BJ (cell line): ENCODE measurements around the gene AGA. TPM values are rescaled to one million over a fixed set of nuclear protein-coding genes. Genes with fewer than 3 reads are reported as not detected.
A peak's percentile ranks its signal among the peaks of the same experiment; 100 is the strongest.

Experiments used
- CTCF ChIA-PET: fragments of 350-600 bp; formaldehyde crosslinking; extraction: SDS; loops from one replicate; lab custom pipeline; 2021; ENCODE audit warnings: antibody characterized with exemption, inconsistent platforms; lab: Yijun Ruan, JAX
- POLR2A ChIA-PET: fragments of 300-600 bp; sonication (Branson Sonifier 250); formaldehyde crosslinking; extraction: SDS; loops from one replicate; lab custom pipeline; 2021; ENCODE audit warnings: antibody characterized with exemption; lab: Charles Lee
- DNase-seq: peaks from one replicate; pipeline ENCODE4 v3.0.0-alpha.2; 2011; ENCODE audit warnings: low read depth
- H3K27me3 ChIP-seq: 2 replicates; pipeline ENCODE4 v1.6.0; 2011; ENCODE audit warnings: low read length; ENCODE audit not compliant: control insufficient read depth, insufficient read depth
- H3K36me3 ChIP-seq: 2 replicates; pipeline ENCODE4 v1.5.1; 2011; ENCODE audit warnings: low read length; ENCODE audit not compliant: control insufficient read depth, insufficient read depth
- H3K4me3 ChIP-seq: 2 replicates; pipeline ENCODE4 v1.5.1; 2011; ENCODE audit warnings: low read depth, mild to moderate bottlenecking, control low read depth, low read length
- CTCF ChIP-seq: IDR thresholded peaks from 2 replicates; pipeline ENCODE4 v1.5.1; 2011; ENCODE audit warnings: low read depth, mild to moderate bottlenecking, control low read depth, inconsistent platforms, low read length, moderate library complexity; ENCODE audit not compliant: insufficient read depth
- polyA plus RNA-seq: library from polyadenylated mRNA; depleted of rRNA; stranded (reverse); fragments of >200 nt; gene quantifications from 2 replicates; pipeline ENCODE4 v1.2.3, GENCODE V29; 2011

Gene AGA
- polyA plus RNA-seq, 1 experiment: 102 TPM

GRCh38 chr4:177485528-177485927 is 43.3 kb upstream of the AGA start:
- no peak for TF ChIP-seq CTCF
- ChIA-PET POLR2A (interaction anchor here (0.6 kb wide), 1 partner anchor 311 kb away, joined by 20 read pairs; no protein-coding TSS in a partner anchor), CTCF (no interaction called here)
- DNase-seq: no peak
- no peak overlapping the region for H3K4me3 ChIP-seq
- H3K27me3 ChIP-seq: no peaks in the 10 kb centered on the region
- H3K36me3 ChIP-seq: no peaks in the 10 kb centered on the region

- peak; percentile 86 for DNase-seq
- TF ChIP-seq CTCF: no peak
- H3K27me3 ChIP-seq: no peaks in the 10 kb centered on the region
- no peaks in the 10 kb centered on the region for H3K36me3 ChIP-seq
- no peak overlapping the region for H3K4me3 ChIP-seq
- CTCF ChIA-PET: no interaction called here
- POLR2A ChIA-PET: interaction anchor here (1.4 kb wide), 2 partner anchors 34 to 42 kb away, joined by 4 to 8 read pairs; partner anchors contain the start of gene AGA
Measured at GRCh38 chr4:177484613-177485021, 42.4 kb upstream of the AGA start.

- ChIA-PET CTCF (interaction anchor here (0.7 to 1.4 kb wide), 2 partner anchors 21 to 375 kb away, joined by 3 to 4 read pairs; no protein-coding TSS in a partner anchor), POLR2A (interaction anchor here (0.5 to 1.4 kb wide), 3 partner anchors 34 to 42 kb away, joined by 3 to 8 read pairs (median 4); partner anchors contain the start of gene AGA)
- no peaks in the 10 kb centered on the region for H3K36me3 ChIP-seq
- no peak for DNase-seq
- H3K27me3 ChIP-seq: no peaks in the 10 kb centered on the region
- no peak for TF ChIP-seq CTCF
- H3K4me3 ChIP-seq: no peak overlapping the region
Measured at GRCh38 chr4:177483760-177484159, 41.5 kb upstream of the AGA start.

GRCh38 chr4:177483271-177483670 is 41.0 kb upstream of the AGA start:
- Histone ChIP-seq H3K4me3 (no peak overlapping the region), H3K27me3 (no peaks in the 10 kb centered on the region), H3K36me3 (no peaks in the 10 kb centered on the region)
- no peak for DNase-seq
- ChIA-PET CTCF (interaction anchor here (1.4 kb wide), 1 partner anchor 21 kb away, joined by 4 read pairs; no protein-coding TSS in a partner anchor), POLR2A (interaction anchor here (0.5 to 1.4 kb wide), 2 partner anchors 38 to 41 kb away, joined by 3 to 8 read pairs; partner anchors contain the start of gene AGA)
- TF ChIP-seq CTCF: no peak

GRCh38 chr4:177482367-177482766 is 40.1 kb upstream of the AGA start:
- ChIA-PET POLR2A (no interaction called here), CTCF (interaction anchor here (1.1 kb wide), 1 partner anchor 19 kb away, joined by 3 read pairs; no protein-coding TSS in a partner anchor)
- Histone ChIP-seq H3K36me3 (no peaks in the 10 kb centered on the region), H3K4me3 (no peak overlapping the region), H3K27me3 (no peaks in the 10 kb centered on the region)
- no peak for DNase-seq
- TF ChIP-seq CTCF: no peak
